Subcutaneous adipose tissue (tissue), 4 donors: ENCODE data around the gene SHOC2. TPM values are rescaled to one million over a fixed set of nuclear protein-coding genes. Genes with fewer than 3 reads are reported as not detected.

Experiments
- CTCF ChIP-seq: fragments of 450-650 bp; IDR thresholded peaks from one replicate; pipeline ENCODE4 v1.5.1; 2016; ENCODE audit warnings: low read depth, mild to moderate bottlenecking, control low read depth, antibody characterized with exemption, moderate library complexity
- total RNA-seq, 4 donors: library from RNA; depleted of rRNA; stranded (reverse); fragments of >200 nt; gene quantifications; one replicate each; pipeline ENCODE4 v1.1.0, GENCODE V29; 2016

The SHOC2 gene
- total RNA-seq, 4 donors from 2014 or later = 67.1 to 128 (median 72.0) TPM

DNA sequence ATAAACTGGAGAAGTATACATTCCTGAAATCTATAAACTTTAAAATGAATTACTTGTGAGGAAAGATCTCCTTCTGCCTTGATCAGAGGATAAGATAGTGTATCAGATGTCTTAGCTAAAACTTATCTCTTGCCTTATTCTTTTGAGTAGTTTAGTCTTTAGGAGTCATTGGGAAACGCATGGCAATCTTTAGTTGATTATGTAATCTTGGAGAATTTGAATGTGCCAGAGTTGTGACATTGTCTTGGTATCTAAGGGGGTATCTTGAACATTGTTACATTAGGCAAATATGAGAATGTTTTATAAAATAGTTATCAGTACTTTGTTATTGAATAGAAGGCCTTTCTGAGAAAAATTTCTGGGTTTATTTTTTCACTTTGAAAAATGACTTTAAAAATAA, 95.8 kb downstream of the SHOC2 start:
- TF ChIP-seq CTCF = no peak

DNA sequence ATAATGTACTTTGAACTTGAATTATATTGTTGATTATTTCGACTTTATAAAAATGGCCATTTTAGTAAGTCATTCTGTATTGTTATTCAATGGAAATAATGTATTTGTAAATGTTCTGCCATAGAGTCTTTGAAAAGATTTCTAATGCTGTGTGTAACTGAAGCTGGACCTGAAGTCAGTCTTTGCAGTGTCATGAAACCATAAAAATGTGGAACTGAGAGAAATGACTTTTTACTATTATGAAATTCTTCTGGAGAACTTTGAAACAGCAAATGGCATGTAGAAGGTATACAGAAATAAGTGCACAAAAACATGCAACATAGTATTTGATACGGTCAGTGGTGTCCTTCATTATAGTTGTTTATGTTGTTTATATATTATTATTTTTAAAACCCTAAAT, 97.7 kb downstream of the SHOC2 start:
- no peak for TF ChIP-seq CTCF

DNA sequence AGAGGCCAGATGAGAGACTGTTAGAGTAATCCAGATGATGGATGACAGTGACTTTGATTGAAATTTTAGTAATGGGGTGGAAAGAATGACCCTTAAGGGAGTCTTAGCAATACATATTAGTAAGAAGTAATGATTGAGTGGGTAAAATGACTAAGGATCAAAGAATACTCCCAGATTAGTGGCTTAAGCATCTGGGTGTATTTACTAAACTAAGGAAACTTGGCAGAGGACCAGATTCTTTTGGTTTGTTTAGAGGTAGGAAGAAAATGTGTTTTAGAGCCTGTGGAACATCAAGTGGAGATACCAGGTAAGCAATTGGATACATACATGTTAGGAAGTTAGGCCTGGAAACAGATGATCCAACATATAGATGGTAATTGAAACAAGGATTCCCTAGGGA, 98.6 kb downstream of the SHOC2 start:
- TF ChIP-seq CTCF = no peak

GRCh38 chr10:111023060-111023459, 103.7 kb downstream of the SHOC2 start:
- no peak for TF ChIP-seq CTCF

GRCh38 chr10:111030042-111030750, 110.8 kb downstream of the SHOC2 start:
- no peak for TF ChIP-seq CTCF

GRCh38 chr10:111034598-111035310, 115.3 kb downstream of the SHOC2 start:
- TF ChIP-seq CTCF = no peak

- no peak for TF ChIP-seq CTCF
These were observed 116.1 kb downstream of the SHOC2 start for GRCh38 chr10:111035542-111035941.
